ENCODE measurements around the gene FKRP. TPM values are rescaled to one million over a fixed set of nuclear protein-coding genes. Genes with fewer than 3 reads are reported as not detected.
A peak's percentile ranks its signal among the peaks of the same experiment; 100 is the strongest.
"Not testable (repeated sequence)": the region's sequence is repeated elsewhere in the genome, so short reads cannot be mapped to it uniquely, and the experiment has no call there.

Gene FKRP
- total RNA-seq, 1 experiment from 2014 or later, result 10.6 TPM

GRCh38 chr19:46803555-46803954 is 57.7 kb downstream of the FKRP start:
- CTCF ChIA-PET, result no interaction called here
- intact Hi-C loops (cut with micrococcal nuclease; ENCODE audit: unreplicated experiment), result no loop called here
- peaks cover 14% of the 10 kb centered on the region for H3F3A ChIP-seq (ENCODE audit: insufficient read depth, low read depth)
- no peak overlapping the region for H2AFZ ChIP-seq
- no peak for DNase-seq
- H3K9me3 ChIP-seq (ENCODE audit: insufficient read depth, low read depth), result no peaks in the 10 kb centered on the region
- no peaks in the 10 kb centered on the region for H3K36me3 ChIP-seq (ENCODE audit: low read depth)
- no peak overlapping the region for H3K27ac ChIP-seq
- POLR2A ChIA-PET (ENCODE audit: unreplicated experiment), result interaction anchor here (0.6 kb wide), 1 partner anchor 89 kb away, joined by 6 read pairs; no protein-coding TSS in a partner anchor
- no peaks in the 10 kb centered on the region for H3K79me2 ChIP-seq (ENCODE audit: low read depth)
- no peaks in the 10 kb centered on the region for H3K9me2 ChIP-seq (ENCODE audit: insufficient read depth)
- peaks cover 5% of the 10 kb centered on the region for H3K4me1 ChIP-seq (replicated peaks; ENCODE audit: insufficient read depth)
- H3K4me3 ChIP-seq, result no peak overlapping the region
- peak overlapping the region; percentile 34; the same call in 1 of the 2 replicates for H3K4me2 ChIP-seq
- TF ChIP-seq EZH2 (IDR thresholded peaks at IDR 0.05; ENCODE audit: low read depth) (no peak), CTCF (conservative IDR thresholded peaks at IDR 0.05) (no peak)
- no peaks in the 10 kb centered on the region for H3K27me3 ChIP-seq (ENCODE audit: insufficient read depth, low read depth)
- no TSS peak for BruUV-seq (replicated peaks)
- H4K20me1 ChIP-seq (ENCODE audit: insufficient read depth), result no peaks in the 10 kb centered on the region

GRCh38 chr19:46804432-46804831 is 58.6 kb downstream of the FKRP start:
- H3K4me1 ChIP-seq (replicated peaks; ENCODE audit: insufficient read depth); H3K9me3 ChIP-seq (ENCODE audit: insufficient read depth, low read depth); H3F3A ChIP-seq (ENCODE audit: insufficient read depth, low read depth); H3K9me2 ChIP-seq (ENCODE audit: insufficient read depth); intact Hi-C loops (cut with micrococcal nuclease; ENCODE audit: unreplicated experiment); H4K20me1 ChIP-seq (ENCODE audit: insufficient read depth); DNase-seq; BruUV-seq (replicated peaks); CTCF ChIA-PET; H2AFZ ChIP-seq; H3K36me3 ChIP-seq (ENCODE audit: low read depth); H3K4me3 ChIP-seq; H3K27me3 ChIP-seq (ENCODE audit: insufficient read depth, low read depth); H3K4me2 ChIP-seq; H3K79me2 ChIP-seq (ENCODE audit: low read depth); H3K27ac ChIP-seq: not testable (repeated sequence)
- POLR2A ChIA-PET (ENCODE audit: unreplicated experiment), result interaction anchor here (0.7 kb wide), 1 partner anchor 793 kb away, joined by 5 read pairs; no protein-coding TSS in a partner anchor

GRCh38 chr19:46806656-46807055 is 60.8 kb downstream of the FKRP start:
- Histone ChIP-seq H3F3A (ENCODE audit: insufficient read depth, low read depth) (peaks cover 8% of the 10 kb centered on the region), H3K36me3 (ENCODE audit: low read depth) (no peaks in the 10 kb centered on the region), H4K20me1 (ENCODE audit: insufficient read depth) (no peaks in the 10 kb centered on the region), H3K4me1 (replicated peaks; ENCODE audit: insufficient read depth) (peaks cover 5% of the 10 kb centered on the region), H3K27me3 (ENCODE audit: insufficient read depth, low read depth) (no peaks in the 10 kb centered on the region), H3K9me3 (ENCODE audit: insufficient read depth, low read depth) (no peaks in the 10 kb centered on the region), H3K79me2 (ENCODE audit: low read depth) (no peaks in the 10 kb centered on the region), H3K4me2 (no peak overlapping the region), H3K4me3 (no peak overlapping the region), H3K9me2 (ENCODE audit: insufficient read depth) (no peaks in the 10 kb centered on the region), H2AFZ (no peak overlapping the region), H3K27ac (no peak overlapping the region)
- intact Hi-C loops (cut with micrococcal nuclease; ENCODE audit: unreplicated experiment), result no loop called here
- TF ChIP-seq EZH2 (IDR thresholded peaks at IDR 0.05; ENCODE audit: low read depth), result no peak
- BruUV-seq (replicated peaks), result no TSS peak
- ChIA-PET POLR2A (ENCODE audit: unreplicated experiment) (no interaction called here), CTCF (interaction anchor here (0.6 kb wide), 1 partner anchor 239 kb away, joined by 7 read pairs; no protein-coding TSS in a partner anchor)
- DNase-seq, result no peak

Small RNAs within 50 kb of the gene (microRNA-seq; reads per million reads assigned to microRNA genes)
- gene MIR320E (ENCODE audit: borderline number of aligned reads, borderline replicate concordance), result 9.4 reads per million, percentile 16 among the genes with 10 or more reads in this experiment

Other genes with a start within 250 kb of the FKRP start
- 211 and 239 TPM in 2 replicates for gene CALM3, start 144.7 kb upstream of the FKRP start, total RNA-seq (2021)
- gene PTGIR, start 121.0 kb upstream of the FKRP start, total RNA-seq (2021), result 0.28 TPM in 1 of 2 replicates, not detected in the other
- gene GNG8, start 109.9 kb upstream of the FKRP start, total RNA-seq (2021), result not detected in 2 replicates
- gene DACT3, start 84.9 kb upstream of the FKRP start, total RNA-seq (2021), result 0.13 TPM in 1 of 2 replicates, not detected in the other
- gene PRKD2, start 28.9 kb upstream of the FKRP start, total RNA-seq (2021), result 88.5 and 97.8 TPM in 2 replicates
- gene STRN4, start 393 bp downstream of the FKRP start, total RNA-seq (2021), result 93.3 and 131 TPM in 2 replicates
- gene SLC1A5, start 42.5 kb downstream of the FKRP start, total RNA-seq (2021), result 218 and 264 TPM in 2 replicates
- 332 and 411 TPM in 2 replicates for gene AP2S1, start 104.8 kb downstream of the FKRP start, total RNA-seq (2021)
- 87.8 and 104 TPM in 2 replicates for gene ARHGAP35, start 114.9 kb downstream of the FKRP start, total RNA-seq (2021)

Data from PC-9 (cell line).